ENCODE measurements around the gene MYB.
"Not testable (repeated sequence)": the region's sequence is repeated elsewhere in the genome, so short reads cannot be mapped to it uniquely, and the experiment has no call there.

The MYB gene

DNA sequence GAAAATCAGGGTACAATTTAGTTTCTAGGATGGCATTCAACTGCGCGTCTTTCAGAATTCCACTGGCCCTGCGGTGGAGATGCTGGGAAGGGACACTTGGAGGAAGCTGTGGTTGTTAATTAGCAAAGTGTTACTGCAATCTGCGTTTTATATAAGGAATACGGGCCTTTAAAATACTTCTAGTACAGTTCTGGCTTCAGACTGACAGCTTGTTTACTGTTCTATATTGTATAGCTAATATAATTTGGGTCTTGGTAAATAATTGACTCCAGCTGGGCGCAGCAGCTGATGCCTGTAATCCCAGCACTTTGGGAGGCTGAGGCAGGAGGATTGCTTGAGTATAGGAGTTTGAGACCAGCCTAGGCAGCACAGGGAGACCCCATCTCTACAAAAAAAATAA is 63.7 kb downstream of the MYB start:
- in situ Hi-C loops (cut with MboI; ENCODE audit: low sequenced_read_pairs), result no loop called here
- no peaks in the 10 kb centered on the region for H3K9me3 ChIP-seq
- H3K4me3 ChIP-seq, result no peak overlapping the region
- H3K27me3 ChIP-seq (ENCODE audit: low read depth), result no peaks in the 10 kb centered on the region
- H3K4me1 ChIP-seq, result peaks cover 12% of the 10 kb centered on the region
- no peak for DNase-seq (ENCODE audit: low spot score in 2 of 2)
- H3K36me3 ChIP-seq (replicated peaks), result no peaks in the 10 kb centered on the region

DNA sequence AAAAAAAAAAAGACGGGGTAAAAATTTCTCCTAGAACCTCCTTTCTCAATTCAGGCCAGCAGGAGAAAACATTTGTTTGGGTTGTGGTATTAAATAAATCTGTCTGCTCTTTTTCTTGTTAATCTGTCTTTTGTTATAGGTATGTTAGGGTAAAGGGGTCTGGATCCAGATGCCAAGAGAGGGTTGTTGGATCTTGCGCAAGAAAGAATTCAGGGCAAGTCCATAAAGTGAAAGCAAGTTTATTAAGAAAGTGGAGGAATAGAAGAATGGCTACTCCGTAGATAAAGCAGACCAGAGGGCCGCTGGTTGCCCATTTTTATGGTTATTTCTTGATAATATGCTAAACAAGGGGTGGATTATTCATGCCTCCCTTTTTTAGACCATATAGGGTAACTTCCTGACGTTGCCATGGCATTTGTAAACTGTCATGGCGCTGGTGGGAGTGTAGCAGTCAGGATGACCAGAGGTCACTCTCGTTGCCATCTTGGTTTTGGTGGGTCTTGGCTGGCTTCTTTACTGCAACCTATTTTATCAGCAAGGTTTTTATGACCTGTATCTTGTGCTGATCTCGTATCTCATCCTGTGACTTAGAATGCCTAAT is 65.4 kb downstream of the MYB start:
- in situ Hi-C loops (cut with MboI; ENCODE audit: low sequenced_read_pairs); H3K9me3 ChIP-seq; H3K36me3 ChIP-seq (replicated peaks); H3K27me3 ChIP-seq (ENCODE audit: low read depth); H3K4me3 ChIP-seq: not testable (repeated sequence)
- DNase-seq (ENCODE audit: low spot score in 2 of 2), result peak in 1 of 2 experiments; percentile 27
- H3K4me1 ChIP-seq, result peaks cover 24% of the 10 kb centered on the region

DNA sequence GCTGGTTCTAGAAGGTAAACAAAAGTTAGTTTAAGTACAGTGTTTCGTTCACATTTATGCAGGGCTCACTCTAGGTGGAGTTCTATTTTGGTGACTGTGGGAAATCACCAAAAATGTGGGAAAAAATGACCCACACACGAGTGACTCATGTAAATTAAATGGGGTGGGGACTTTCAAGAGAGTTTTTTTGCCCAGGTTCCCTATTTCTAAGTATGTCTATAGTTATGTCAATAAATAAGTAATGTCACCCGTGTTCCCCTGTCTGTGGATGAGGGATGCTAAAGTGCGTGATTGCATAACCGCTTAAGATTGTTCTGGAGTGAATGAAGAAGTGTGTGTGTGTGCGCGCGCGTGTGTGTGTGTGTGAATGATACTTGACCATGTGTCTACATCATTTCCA is 69.1 kb downstream of the MYB start:
- in situ Hi-C loops (cut with MboI; ENCODE audit: low sequenced_read_pairs), result no loop called here
- Histone ChIP-seq H3K4me3 (no peak overlapping the region), H3K9me3 (no peaks in the 10 kb centered on the region), H3K4me1 (peaks cover 38% of the 10 kb centered on the region), H3K36me3 (replicated peaks) (no peaks in the 10 kb centered on the region), H3K27me3 (ENCODE audit: low read depth) (no peaks in the 10 kb centered on the region)
- no peak for DNase-seq (ENCODE audit: low spot score in 2 of 2)

DNA sequence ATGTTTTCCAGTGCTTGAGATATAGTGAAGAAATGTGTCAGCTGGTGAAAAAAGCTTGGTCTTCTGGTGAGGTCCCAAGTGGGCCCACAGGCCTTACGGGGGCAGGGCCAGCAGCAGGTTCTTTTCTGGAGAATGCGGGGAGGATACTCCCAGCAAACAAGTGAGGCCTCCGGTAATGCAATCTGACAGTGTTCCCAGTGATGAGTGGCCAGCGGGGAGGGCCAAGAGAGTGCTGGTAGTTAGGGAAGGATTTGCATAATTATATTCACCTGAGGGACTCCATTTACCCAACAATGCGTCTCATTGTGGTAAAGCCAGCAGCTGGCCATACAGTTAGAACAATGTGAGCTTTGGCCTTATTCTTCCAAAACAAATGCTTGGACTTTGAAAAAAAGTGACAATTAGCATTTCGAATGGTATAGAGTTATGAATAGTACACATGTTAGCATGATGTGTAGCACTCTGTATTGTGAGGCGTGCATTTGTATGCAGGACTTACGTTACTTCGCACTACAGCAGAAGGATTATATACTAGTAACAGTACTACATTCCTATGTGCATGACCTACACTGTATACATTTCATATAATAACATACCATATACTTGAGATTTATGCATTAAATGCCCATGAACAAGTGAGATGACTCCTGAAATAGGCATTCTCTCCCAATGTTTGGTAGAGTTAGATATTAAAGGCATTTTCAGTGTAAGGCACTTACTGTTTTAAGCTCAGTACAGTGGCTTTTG is 69.8 kb downstream of the MYB start:
- Histone ChIP-seq H3K27me3 (ENCODE audit: low read depth) (no peaks in the 10 kb centered on the region), H3K36me3 (replicated peaks) (no peaks in the 10 kb centered on the region), H3K9me3 (no peaks in the 10 kb centered on the region), H3K4me1 (peaks cover 38% of the 10 kb centered on the region), H3K4me3 (no peak overlapping the region)
- in situ Hi-C loops (cut with MboI; ENCODE audit: low sequenced_read_pairs), result no loop called here
- peak; percentile 90 to 96 for DNase-seq (ENCODE audit: low spot score in 2 of 2)

DNA sequence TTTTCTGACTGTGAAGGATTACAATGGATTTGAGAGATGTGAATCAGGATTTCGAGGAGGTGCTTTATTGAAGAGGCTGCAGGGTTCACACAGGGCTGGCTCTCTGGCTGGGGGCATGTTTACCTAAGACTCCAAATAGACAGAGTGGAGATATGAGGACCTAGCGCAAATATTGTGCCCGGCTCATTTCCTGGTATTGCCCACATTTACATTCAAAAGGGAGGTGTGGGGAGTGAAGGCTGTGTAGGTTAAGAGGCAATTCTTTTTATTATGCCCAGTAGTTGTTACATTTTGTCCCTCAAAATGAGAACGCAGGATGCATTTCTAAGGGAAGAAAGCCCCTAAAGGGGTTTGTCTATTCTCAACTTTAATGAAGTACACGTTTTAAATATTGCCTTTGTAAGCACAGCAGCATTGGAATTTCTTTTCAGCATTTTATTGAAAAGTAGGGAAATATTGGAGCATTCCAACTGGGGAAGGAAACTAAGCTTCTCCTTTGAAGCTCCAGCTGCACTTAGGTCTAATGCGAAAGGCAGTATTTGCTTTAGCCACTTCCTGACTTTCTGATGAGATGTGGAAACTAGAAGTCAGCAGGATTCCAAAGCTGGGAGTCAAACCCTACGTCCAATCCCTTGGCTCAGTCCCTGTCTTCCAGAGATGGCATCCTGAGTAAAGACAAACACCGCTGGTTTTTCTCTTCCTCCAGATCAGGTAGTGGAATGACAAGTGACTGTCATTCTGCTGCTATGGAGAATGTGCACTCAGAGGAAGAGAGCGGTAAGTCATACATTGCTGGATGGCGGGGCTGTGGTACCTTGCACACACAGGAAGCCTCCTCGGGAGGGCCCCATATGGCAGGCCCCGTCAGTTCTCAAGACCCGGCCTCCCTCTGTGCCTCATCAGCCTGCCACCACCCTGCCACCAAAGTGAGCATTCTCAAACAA is 70.7 kb downstream of the MYB start:
- peaks cover 39% of the 10 kb centered on the region for H3K4me1 ChIP-seq
- no peak overlapping the region for H3K4me3 ChIP-seq
- no peaks in the 10 kb centered on the region for H3K9me3 ChIP-seq
- DNase-seq (ENCODE audit: low spot score in 2 of 2), result peak; percentile 86 to 97
- H3K36me3 ChIP-seq (replicated peaks), result no peaks in the 10 kb centered on the region
- H3K27me3 ChIP-seq (ENCODE audit: low read depth), result no peaks in the 10 kb centered on the region
- in situ Hi-C loops (cut with MboI; ENCODE audit: low sequenced_read_pairs), result no loop called here

DNA sequence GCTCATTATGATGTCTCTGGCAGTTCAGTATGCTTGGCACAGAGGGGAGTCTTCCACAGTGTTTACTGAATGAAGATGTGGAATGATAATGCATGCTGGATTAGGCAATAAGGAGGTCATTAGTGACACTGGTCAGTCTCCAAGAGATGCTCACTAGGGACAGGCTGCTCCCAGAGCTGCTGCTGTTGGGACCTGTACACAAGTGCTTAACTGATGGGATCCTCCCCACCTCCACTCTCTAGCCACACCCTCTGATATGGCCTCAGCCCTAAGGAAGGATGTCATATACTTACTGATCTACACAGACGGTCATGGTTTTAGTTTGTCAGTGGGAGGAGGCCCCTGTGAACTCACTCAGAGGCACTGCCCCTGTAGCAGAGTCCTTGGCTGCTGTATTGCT is 73.4 kb downstream of the MYB start:
- Histone ChIP-seq H3K4me3 (no peak overlapping the region), H3K27me3 (ENCODE audit: low read depth) (no peaks in the 10 kb centered on the region), H3K9me3 (no peaks in the 10 kb centered on the region), H3K4me1 (peaks cover 43% of the 10 kb centered on the region), H3K36me3 (replicated peaks) (no peaks in the 10 kb centered on the region)
- no peak for DNase-seq (ENCODE audit: low spot score in 2 of 2)
- in situ Hi-C loops (cut with MboI; ENCODE audit: low sequenced_read_pairs), result no loop called here

DNA sequence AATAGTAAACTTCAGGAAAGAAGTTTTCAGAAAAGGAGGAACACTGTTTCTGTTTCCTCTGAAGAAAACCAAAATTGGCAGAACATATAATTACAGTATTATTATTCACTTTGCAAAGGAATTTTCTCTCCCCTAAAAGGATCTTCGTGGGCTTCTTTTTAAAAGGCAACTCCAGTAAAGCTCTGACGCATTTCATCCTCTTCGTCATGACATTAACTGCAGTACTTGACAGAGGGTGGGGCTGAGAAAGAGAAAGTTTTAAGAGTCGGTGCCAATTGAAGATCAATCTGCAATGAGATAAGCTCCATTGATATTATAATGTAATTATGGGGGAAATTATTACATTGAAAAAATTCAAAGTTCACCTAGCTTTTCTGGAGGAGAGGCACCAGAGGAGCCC is 75.8 kb downstream of the MYB start:
- Histone ChIP-seq H3K9me3 (no peaks in the 10 kb centered on the region), H3K27me3 (ENCODE audit: low read depth) (no peaks in the 10 kb centered on the region), H3K4me1 (peaks cover 25% of the 10 kb centered on the region), H3K36me3 (replicated peaks) (no peaks in the 10 kb centered on the region), H3K4me3 (no peak overlapping the region)
- in situ Hi-C loops (cut with MboI; ENCODE audit: low sequenced_read_pairs), result no loop called here
- DNase-seq (ENCODE audit: low spot score in 2 of 2), result peak in 1 of 2 experiments; percentile 38

DNA sequence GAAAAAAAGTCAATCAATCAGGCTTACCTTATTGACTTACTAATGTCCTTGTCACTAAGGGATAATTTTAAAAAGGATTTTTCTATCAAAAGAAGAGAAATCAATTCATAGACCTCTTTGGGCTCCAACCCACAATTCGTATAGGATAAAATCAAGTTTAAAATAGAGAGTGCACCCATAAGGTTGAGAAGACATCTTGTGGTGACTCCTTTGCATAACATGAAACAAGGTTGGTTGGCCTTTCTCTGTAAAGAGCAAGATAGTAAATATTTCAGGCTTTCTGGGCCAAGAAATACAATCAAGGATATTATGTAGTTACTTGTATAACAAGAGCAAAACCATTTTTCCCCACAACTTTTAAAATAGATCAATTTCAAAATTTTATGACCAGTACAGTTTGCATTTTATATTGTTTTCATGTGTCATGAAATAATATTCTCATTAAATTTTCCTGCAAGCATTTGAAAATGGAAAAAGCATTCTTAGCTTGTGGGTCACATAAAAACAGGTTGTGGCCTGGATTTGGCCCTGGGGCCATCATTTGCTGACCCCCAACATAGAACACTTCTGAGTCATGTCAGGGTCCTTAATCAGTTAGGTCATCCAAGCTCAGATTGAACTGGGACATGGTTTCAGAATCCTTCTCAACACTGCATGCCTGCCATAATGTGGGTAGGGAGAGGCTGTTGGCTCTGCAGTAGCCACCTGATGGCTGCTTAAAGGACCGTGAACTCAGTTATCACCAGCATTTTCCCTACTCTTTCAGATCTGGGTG is 76.7 kb downstream of the MYB start:
- Histone ChIP-seq H3K27me3 (ENCODE audit: low read depth) (no peaks in the 10 kb centered on the region), H3K4me3 (no peak overlapping the region), H3K36me3 (replicated peaks) (no peaks in the 10 kb centered on the region), H3K4me1 (peaks cover 15% of the 10 kb centered on the region), H3K9me3 (no peaks in the 10 kb centered on the region)
- in situ Hi-C loops (cut with MboI; ENCODE audit: low sequenced_read_pairs), result no loop called here
- peak in 1 of 2 experiments; percentile 17 for DNase-seq (ENCODE audit: low spot score in 2 of 2)

DNA sequence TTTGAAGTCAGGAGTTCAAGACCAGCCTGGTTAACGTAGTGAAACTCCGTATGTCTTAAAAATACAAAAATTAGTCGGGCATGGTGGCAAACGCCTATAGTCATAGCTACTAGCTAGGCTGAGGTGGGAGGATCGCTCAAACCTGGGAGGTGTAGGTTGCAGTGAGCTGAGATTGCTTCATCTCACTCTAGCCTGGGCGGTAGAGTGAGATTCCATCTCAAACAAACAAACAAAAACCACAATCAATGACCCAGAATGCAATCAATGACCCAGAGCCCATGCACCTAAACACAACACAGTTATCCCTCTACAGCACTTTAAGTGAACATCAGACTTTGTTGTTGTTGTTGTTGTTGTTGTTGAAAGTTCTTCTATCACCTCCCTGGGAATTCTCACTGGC is 77.9 kb downstream of the MYB start:
- in situ Hi-C loops (cut with MboI; ENCODE audit: low sequenced_read_pairs), result no loop called here
- no peak for DNase-seq (ENCODE audit: low spot score in 2 of 2)
- Histone ChIP-seq H3K27me3 (ENCODE audit: low read depth) (no peaks in the 10 kb centered on the region), H3K36me3 (replicated peaks) (no peaks in the 10 kb centered on the region), H3K4me1 (peaks cover 14% of the 10 kb centered on the region), H3K9me3 (no peaks in the 10 kb centered on the region), H3K4me3 (no peak overlapping the region)

DNA sequence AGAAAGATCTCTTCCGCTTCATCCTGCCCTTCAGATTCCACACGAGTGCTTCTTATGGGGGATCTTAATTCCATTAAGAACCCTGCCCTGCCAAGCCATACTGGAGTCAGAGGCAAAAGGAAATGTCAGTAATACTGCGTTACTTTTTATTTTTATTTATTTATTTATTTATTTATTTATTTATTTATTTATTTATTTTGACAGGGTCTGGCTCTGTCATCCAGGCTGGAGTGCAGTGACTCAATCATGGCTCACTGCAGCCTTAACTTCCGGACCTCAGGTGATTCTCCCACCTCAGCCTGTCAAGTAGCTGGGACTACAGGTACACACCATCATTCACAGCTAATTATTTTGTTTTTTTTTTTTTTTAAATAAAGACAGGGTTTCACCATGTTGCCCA is 79.5 kb downstream of the MYB start:
- DNase-seq (ENCODE audit: low spot score in 2 of 2), result no peak
- in situ Hi-C loops (cut with MboI; ENCODE audit: low sequenced_read_pairs), result no loop called here
- Histone ChIP-seq H3K27me3 (ENCODE audit: low read depth) (no peaks in the 10 kb centered on the region), H3K36me3 (replicated peaks) (no peaks in the 10 kb centered on the region), H3K4me3 (no peak overlapping the region), H3K4me1 (peaks cover 14% of the 10 kb centered on the region), H3K9me3 (no peaks in the 10 kb centered on the region)

DNA sequence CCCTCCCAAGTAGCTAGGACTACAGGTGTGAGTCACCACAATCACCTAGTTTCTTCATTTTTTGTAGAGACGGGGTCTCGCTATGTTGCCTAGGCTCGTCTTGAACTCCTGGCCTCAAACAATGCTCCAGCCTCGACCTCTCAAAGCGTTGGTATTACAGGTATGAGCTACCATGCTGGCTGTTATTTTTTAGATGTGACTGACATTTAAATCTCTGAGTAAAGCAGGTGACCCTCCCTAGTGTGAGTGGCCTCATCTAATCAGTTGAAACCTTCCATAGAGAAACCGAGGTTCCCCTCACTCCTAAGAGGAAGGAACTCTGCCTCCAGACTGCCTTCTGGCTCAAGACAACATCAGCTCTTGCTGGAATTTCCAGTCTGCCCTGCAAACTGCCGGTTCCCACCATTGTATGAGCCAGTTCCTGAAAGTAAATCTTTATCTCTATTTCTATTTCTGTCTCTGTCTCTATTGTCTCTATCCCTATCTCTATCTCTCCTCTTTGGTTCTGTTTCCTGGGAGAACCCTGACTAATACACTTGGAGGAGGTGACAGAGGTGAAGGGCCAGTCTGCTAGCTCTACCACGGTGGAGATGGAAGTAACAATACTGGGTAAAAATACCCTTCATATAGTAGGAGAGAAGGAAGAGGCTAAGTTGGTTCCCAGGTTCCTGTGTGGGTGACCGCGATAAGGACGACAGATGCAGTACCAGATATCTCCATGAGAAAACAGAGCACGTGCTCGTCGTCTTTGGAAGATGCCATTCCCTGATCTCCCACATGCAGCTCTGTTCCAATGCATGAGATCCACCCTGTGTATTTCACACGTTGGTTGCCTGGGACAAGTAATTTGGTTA is 81.0 kb downstream of the MYB start:
- no peak for DNase-seq (ENCODE audit: low spot score in 2 of 2)
- in situ Hi-C loops (cut with MboI; ENCODE audit: low sequenced_read_pairs), result no loop called here

DNA sequence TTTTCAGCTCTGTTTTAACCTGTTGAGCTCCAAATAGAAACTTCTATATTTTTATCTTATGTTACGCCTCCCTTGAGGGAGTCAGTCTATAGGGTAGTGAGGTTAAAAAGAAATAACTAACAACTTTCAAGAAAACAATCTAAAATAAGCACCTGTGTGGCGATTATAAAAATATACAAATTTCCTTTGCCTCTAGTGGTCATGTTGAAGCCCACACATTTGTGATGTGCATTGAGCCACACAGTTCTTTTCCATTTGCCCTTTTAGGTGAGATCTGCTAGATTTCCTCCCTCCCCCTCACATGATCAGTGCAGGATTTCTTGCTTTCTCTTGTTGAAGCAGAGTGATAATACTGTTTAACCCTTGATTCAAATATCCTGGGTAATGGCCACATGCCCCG is 84.2 kb downstream of the MYB start:
- Histone ChIP-seq H3K9me3 (no peaks in the 10 kb centered on the region), H3K4me3 (no peak overlapping the region), H3K4me1 (no peaks in the 10 kb centered on the region), H3K27me3 (ENCODE audit: low read depth) (no peaks in the 10 kb centered on the region), H3K36me3 (replicated peaks) (no peaks in the 10 kb centered on the region)
- in situ Hi-C loops (cut with MboI; ENCODE audit: low sequenced_read_pairs), result no loop called here
- no peak for DNase-seq (ENCODE audit: low spot score in 2 of 2)

More for the DNA sequence above, 81.0 kb downstream of the MYB start:
- no peaks in the 10 kb centered on the region for H3K36me3 ChIP-seq (replicated peaks)
- no peaks in the 10 kb centered on the region for H3K27me3 ChIP-seq (ENCODE audit: low read depth)
- no peak overlapping the region for H3K4me3 ChIP-seq
- peaks cover 6% of the 10 kb centered on the region for H3K4me1 ChIP-seq
- no peaks in the 10 kb centered on the region for H3K9me3 ChIP-seq

DNA sequence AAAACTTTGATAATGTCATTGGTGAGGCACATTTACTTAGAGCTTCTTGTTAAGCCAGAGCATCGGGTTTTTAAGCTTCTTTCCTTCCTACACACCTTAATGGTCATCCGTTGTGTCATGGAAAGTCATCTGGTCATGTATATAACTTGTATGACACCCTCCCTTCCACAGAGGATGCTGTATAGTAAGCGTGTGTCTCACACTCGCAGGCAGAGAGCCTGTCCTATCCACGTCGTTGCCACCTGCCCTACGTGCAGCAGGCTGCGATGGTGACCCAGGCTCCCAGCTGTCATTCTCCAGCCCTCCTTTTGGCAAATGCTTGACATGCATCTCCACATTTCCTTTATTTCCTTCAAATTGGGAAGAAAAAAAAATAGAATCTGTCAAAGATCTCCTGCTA is 85.6 kb downstream of the MYB start:
- Histone ChIP-seq H3K9me3 (no peaks in the 10 kb centered on the region), H3K36me3 (replicated peaks) (no peaks in the 10 kb centered on the region), H3K4me3 (no peak overlapping the region), H3K4me1 (no peaks in the 10 kb centered on the region), H3K27me3 (ENCODE audit: low read depth) (no peaks in the 10 kb centered on the region)
- in situ Hi-C loops (cut with MboI; ENCODE audit: low sequenced_read_pairs), result no loop called here
- no peak for DNase-seq (ENCODE audit: low spot score in 2 of 2)
